Gastroesophageal sphincter (tissue), 4 donors: ENCODE results near the gene SDHAF2. TPM values are rescaled to one million over a fixed set of nuclear protein-coding genes. Genes with fewer than 3 reads are reported as not detected.

Experiments
- ATAC-seq: fragments of 150-250 bp; one replicate; pipeline ENCODE4 v1.9.1; 2016; ENCODE audit warnings: mild to moderate bottlenecking, moderate library complexity
- H3K27ac ChIP-seq, 4 donors: fragments of 200-600 bp; sonication (generic) in 3 of 4; 1 replicate in 3 of 4; 2 replicates in 1 of 4; pipeline ENCODE4 v1.5.1; 2016 to 2019
- H3K27me3 ChIP-seq: fragments of 200-600 bp; sonication (generic); one replicate; pipeline ENCODE4 v1.5.1; 2019
- H3K36me3 ChIP-seq, 2 donors: fragments of 200-600 bp; sonication (generic); one replicate each; pipeline ENCODE4 v1.5.1; 2019; ENCODE audit warnings: control low read depth in 1 of 2
- H3K4me1 ChIP-seq, 3 donors: fragments of 200-600 bp; sonication (generic); 1 replicate in 2 of 3; 2 replicates in 1 of 3; pipeline ENCODE4 v1.5.1; 2016 to 2019; ENCODE audit warnings: control low read depth in 2 of 3
- H3K4me3 ChIP-seq, 2 donors: fragments of 200-600 bp; sonication (generic); one replicate each; pipeline ENCODE4 v1.5.1; 2019; ENCODE audit warnings: mild to moderate bottlenecking in 1 of 2, moderate library complexity in 1 of 2
- H3K9me3 ChIP-seq, 3 donors: fragments of 200-600 bp; sonication (generic); one replicate each; pipeline ENCODE4 v1.5.1; 2017 to 2019; ENCODE audit warnings: control low read depth in 2 of 3
- CTCF ChIP-seq, 4 experiments: fragments of 200-600 bp in 2 of 4; fragments of 450-650 bp in 2 of 4; sonication (generic) in 1 of 4; IDR thresholded peaks; one replicate each; pipeline ENCODE4 v1.5.1; 2017 to 2019; ENCODE audit warnings: antibody characterized with exemption in 4 of 4, mild to moderate bottlenecking in 2 of 4, moderate library complexity in 2 of 4
- EP300 ChIP-seq: sonication (generic); formaldehyde crosslinking; IDR thresholded peaks from one replicate; pipeline ENCODE4 v1.6.1; 2017; ENCODE audit warnings: antibody characterized with exemption, mild to moderate bottlenecking
- POLR2A ChIP-seq, 2 donors: fragments of 450-650 bp; IDR thresholded peaks; one replicate each; pipeline ENCODE4 v1.6.1; 2017; ENCODE audit warnings: antibody characterized with exemption in 2 of 2, mild to moderate bottlenecking in 2 of 2, moderate library complexity in 1 of 2
- POLR2AphosphoS5 ChIP-seq: sonication (generic); formaldehyde crosslinking; IDR thresholded peaks from one replicate; pipeline ENCODE4 v1.6.1; 2017; ENCODE audit warnings: antibody characterized with exemption
- WGBS, 2 donors: methylation state at CpG; one replicate each; pipeline ENCODE4 v1.1.5; 2018; ENCODE audit warnings: low coverage in 1 of 2; 5-methylcytosine and 5-hydroxymethylcytosine counted together
- total RNA-seq, 4 donors: library from RNA; depleted of rRNA; stranded (reverse); fragments of >200 nt; gene quantifications; one replicate each; pipeline ENCODE4 v1.1.0, GENCODE V29; 2016

Gene SDHAF2
- total RNA-seq, 4 donors from 2014 or later, result 32.5 to 71.1 (median 48.3) TPM

GRCh38 chr11:61481806-61482205, 51.9 kb downstream of the SDHAF2 start:
- no peak for TF ChIP-seq POLR2A (IDR thresholded peaks at IDR 0.05)
- TF ChIP-seq EP300, result no peak
- TF ChIP-seq CTCF (IDR thresholded peaks at IDR 0.05), result no peak
- no peak for TF ChIP-seq POLR2AphosphoS5
- ATAC-seq, result no peak
- 61% methylated on average over 5 of the region's 10 CpGs; no CpG with 5 or more reads in 1 of the 2 donors for WGBS, 2 donors
- no peaks in the 10 kb centered on the region for H3K9me3 ChIP-seq
- H3K4me1 ChIP-seq, result peaks cover 0 to 30% (median 17%) of the 10 kb centered on the region in 3 donors
- H3K4me3 ChIP-seq, result no peak overlapping the region
- H3K27ac ChIP-seq, result no peak overlapping the region
- H3K36me3 ChIP-seq, result peaks cover 0 to 22% of the 10 kb centered on the region in 2 donors
- peaks cover 23% of the 10 kb centered on the region for H3K27me3 ChIP-seq

- no peaks in the 10 kb centered on the region for H3K9me3 ChIP-seq
- no peak overlapping the region for H3K27ac ChIP-seq
- H3K36me3 ChIP-seq, result peaks cover 0 to 27% of the 10 kb centered on the region in 2 donors
- peaks cover 0 to 22% (median 10%) of the 10 kb centered on the region in 3 donors for H3K4me1 ChIP-seq
- no CpG with 5 or more reads among the region's 7 CpGs for WGBS, 2 donors
- TF ChIP-seq POLR2A (IDR thresholded peaks at IDR 0.05) (no peak), CTCF (IDR thresholded peaks at IDR 0.05) (peak in 1 of 4 experiments; percentile 35)
- no peak overlapping the region for H3K4me3 ChIP-seq
- peaks cover 23% of the 10 kb centered on the region for H3K27me3 ChIP-seq
- ATAC-seq, result no peak
These were observed 52.6 kb downstream of the SDHAF2 start for GRCh38 chr11:61482513-61482912.

- TF ChIP-seq POLR2A (IDR thresholded peaks at IDR 0.05), result no peak
- TF ChIP-seq EP300, result no peak
- TF ChIP-seq POLR2AphosphoS5, result no peak
- no peak for TF ChIP-seq CTCF (IDR thresholded peaks at IDR 0.05)
- WGBS, 2 donors, result 86 to 87% methylated on average over 3 to 6 of the region's 11 CpGs
- H3K4me3 ChIP-seq, result no peak overlapping the region
These were observed 54.6 kb downstream of the SDHAF2 start for GRCh38 chr11:61484541-61484940.

GRCh38 chr11:61485080-61485479, 55.2 kb downstream of the SDHAF2 start:
- WGBS, 2 donors, result no CpG with 5 or more reads among the region's 11 CpGs

More at GRCh38 chr11:61484541-61484940, 54.6 kb downstream of the SDHAF2 start:
- H3K36me3 ChIP-seq, result peaks cover 0 to 28% of the 10 kb centered on the region in 2 donors
- no peak for ATAC-seq
- peaks cover 0 to 28% (median 11%) of the 10 kb centered on the region in 3 donors for H3K4me1 ChIP-seq
- peaks cover 15% of the 10 kb centered on the region for H3K27me3 ChIP-seq
- no peak overlapping the region for H3K27ac ChIP-seq
- no peaks in the 10 kb centered on the region for H3K9me3 ChIP-seq

More at GRCh38 chr11:61485080-61485479, 55.2 kb downstream of the SDHAF2 start:
- no peak for TF ChIP-seq POLR2AphosphoS5
- no peak for TF ChIP-seq CTCF (IDR thresholded peaks at IDR 0.05)
- no peak for TF ChIP-seq POLR2A (IDR thresholded peaks at IDR 0.05)
- TF ChIP-seq EP300, result no peak
- Histone ChIP-seq H3K36me3 (peaks cover 0 to 28% of the 10 kb centered on the region in 2 donors), H3K4me3 (no peak overlapping the region), H3K4me1 (peaks cover 0 to 34% (median 17%) of the 10 kb centered on the region in 3 donors), H3K27ac (no peak overlapping the region), H3K27me3 (peaks cover 15% of the 10 kb centered on the region), H3K9me3 (no peaks in the 10 kb centered on the region)
- no peak for ATAC-seq
